Measurements from ENCODE around the gene SAA1. TPM values are rescaled to one million over a fixed set of nuclear protein-coding genes. Genes with fewer than 3 reads are reported as not detected.

Gene SAA1
- polyA plus RNA-seq, 1 donor: not detected

GRCh38 chr11:18310800-18311340 lies 44.8 kb downstream of the SAA1 start:
- WGBS (ENCODE audit: insufficient coverage, low lambda C conversion rate): no CpG with 5 or more reads among the region's 6 CpGs
- Histone ChIP-seq H3K4me1 (ENCODE audit: control insufficient read depth, insufficient read depth, low read length) (no peaks in the 10 kb centered on the region), H3K27ac (ENCODE audit: low read length) (no peak overlapping the region), H3K36me3 (ENCODE audit: control insufficient read depth, insufficient read depth, low read length) (peaks cover 44% of the 10 kb centered on the region), H3K4me3 (ENCODE audit: low read length) (no peak overlapping the region), H3K9me3 (ENCODE audit: control insufficient read depth, low read depth, low read length) (no peaks in the 10 kb centered on the region), H3K27me3 (ENCODE audit: control insufficient read depth, insufficient read depth, low read length) (no peaks in the 10 kb centered on the region)
- DNase-seq: peak in 1 of 2 donors; percentile 36

- no peak for DNase-seq
- H3K4me1 ChIP-seq (ENCODE audit: control insufficient read depth, insufficient read depth, low read length): no peaks in the 10 kb centered on the region
- no CpG with 5 or more reads among the region's 3 CpGs for WGBS (ENCODE audit: insufficient coverage, low lambda C conversion rate)
- no peak overlapping the region for H3K4me3 ChIP-seq (ENCODE audit: low read length)
- no peaks in the 10 kb centered on the region for H3K9me3 ChIP-seq (ENCODE audit: control insufficient read depth, low read depth, low read length)
- peaks cover 36% of the 10 kb centered on the region for H3K36me3 ChIP-seq (ENCODE audit: control insufficient read depth, insufficient read depth, low read length)
- no peak overlapping the region for H3K27ac ChIP-seq (ENCODE audit: low read length)
- H3K27me3 ChIP-seq (ENCODE audit: control insufficient read depth, insufficient read depth, low read length): no peaks in the 10 kb centered on the region
Observed at GRCh38 chr11:18312012-18312411, 45.9 kb downstream of the SAA1 start.

GRCh38 chr11:18312663-18313420 lies 46.8 kb downstream of the SAA1 start:
- peak; percentile 23 to 65 for DNase-seq
- H3K9me3 ChIP-seq (ENCODE audit: control insufficient read depth, low read depth, low read length): no peaks in the 10 kb centered on the region
- no peak overlapping the region for H3K27ac ChIP-seq (ENCODE audit: low read length)
- H3K4me3 ChIP-seq (ENCODE audit: low read length): no peak overlapping the region
- no CpG with 5 or more reads among the region's 2 CpGs for WGBS (ENCODE audit: insufficient coverage, low lambda C conversion rate)
- no peaks in the 10 kb centered on the region for H3K27me3 ChIP-seq (ENCODE audit: control insufficient read depth, insufficient read depth, low read length)
- peaks cover 36% of the 10 kb centered on the region for H3K36me3 ChIP-seq (ENCODE audit: control insufficient read depth, insufficient read depth, low read length)
- H3K4me1 ChIP-seq (ENCODE audit: control insufficient read depth, insufficient read depth, low read length): no peaks in the 10 kb centered on the region

- Histone ChIP-seq H3K9me3 (ENCODE audit: control insufficient read depth, low read depth, low read length) (no peaks in the 10 kb centered on the region), H3K4me1 (ENCODE audit: control insufficient read depth, insufficient read depth, low read length) (no peaks in the 10 kb centered on the region), H3K27me3 (ENCODE audit: control insufficient read depth, insufficient read depth, low read length) (no peaks in the 10 kb centered on the region), H3K36me3 (ENCODE audit: control insufficient read depth, insufficient read depth, low read length) (peaks cover 25% of the 10 kb centered on the region), H3K27ac (ENCODE audit: low read length) (no peak overlapping the region), H3K4me3 (ENCODE audit: low read length) (no peak overlapping the region)
- 100% methylated on average over 1 of the region's 10 CpGs for WGBS (ENCODE audit: insufficient coverage, low lambda C conversion rate)
- no peak for DNase-seq
Observed at GRCh38 chr11:18313965-18314763, 48.1 kb downstream of the SAA1 start.

- peaks cover 20% of the 10 kb centered on the region for H3K36me3 ChIP-seq (ENCODE audit: control insufficient read depth, insufficient read depth, low read length)
- no peak overlapping the region for H3K27ac ChIP-seq (ENCODE audit: low read length)
- H3K9me3 ChIP-seq (ENCODE audit: control insufficient read depth, low read depth, low read length): no peaks in the 10 kb centered on the region
- DNase-seq: no peak
- 100% methylated on average over 1 of the region's 9 CpGs for WGBS (ENCODE audit: insufficient coverage, low lambda C conversion rate)
- H3K4me1 ChIP-seq (ENCODE audit: control insufficient read depth, insufficient read depth, low read length): no peaks in the 10 kb centered on the region
- H3K4me3 ChIP-seq (ENCODE audit: low read length): no peak overlapping the region
- no peaks in the 10 kb centered on the region for H3K27me3 ChIP-seq (ENCODE audit: control insufficient read depth, insufficient read depth, low read length)
Observed at GRCh38 chr11:18314784-18315523, 48.9 kb downstream of the SAA1 start.

GRCh38 chr11:18315893-18316292 lies 49.8 kb downstream of the SAA1 start:
- DNase-seq: no peak
- H3K36me3 ChIP-seq (ENCODE audit: control insufficient read depth, insufficient read depth, low read length): peaks cover 11% of the 10 kb centered on the region
- H3K4me3 ChIP-seq (ENCODE audit: low read length): no peak overlapping the region
- no peaks in the 10 kb centered on the region for H3K4me1 ChIP-seq (ENCODE audit: control insufficient read depth, insufficient read depth, low read length)
- H3K27me3 ChIP-seq (ENCODE audit: control insufficient read depth, insufficient read depth, low read length): no peaks in the 10 kb centered on the region
- 100% methylated on average over 1 of the region's 2 CpGs for WGBS (ENCODE audit: insufficient coverage, low lambda C conversion rate)
- no peaks in the 10 kb centered on the region for H3K9me3 ChIP-seq (ENCODE audit: control insufficient read depth, low read depth, low read length)
- H3K27ac ChIP-seq (ENCODE audit: low read length): no peak overlapping the region

GRCh38 chr11:18317551-18317950 lies 51.5 kb downstream of the SAA1 start:
- H3K9me3 ChIP-seq (ENCODE audit: control insufficient read depth, low read depth, low read length): no peaks in the 10 kb centered on the region
- H3K27me3 ChIP-seq (ENCODE audit: control insufficient read depth, insufficient read depth, low read length): no peaks in the 10 kb centered on the region
- no peaks in the 10 kb centered on the region for H3K4me1 ChIP-seq (ENCODE audit: control insufficient read depth, insufficient read depth, low read length)
- no peak overlapping the region for H3K27ac ChIP-seq (ENCODE audit: low read length)
- H3K36me3 ChIP-seq (ENCODE audit: control insufficient read depth, insufficient read depth, low read length): peaks cover 3% of the 10 kb centered on the region
- no CpG with 5 or more reads among the region's 4 CpGs for WGBS (ENCODE audit: insufficient coverage, low lambda C conversion rate)
- peak in 1 of 2 donors; percentile 57 for DNase-seq
- no peak overlapping the region for H3K4me3 ChIP-seq (ENCODE audit: low read length)

Other genes starting within 250 kb of the SAA1 start
- 16.1 TPM for gene TPH1, start 220.0 kb upstream of the SAA1 start, polyA plus RNA-seq
- gene SAAL1, start 160.2 kb upstream of the SAA1 start, polyA plus RNA-seq: 22.7 TPM
- gene MRGPRX3, start 133.7 kb upstream of the SAA1 start, polyA plus RNA-seq: not detected
- gene MRGPRX4, start 93.4 kb upstream of the SAA1 start, polyA plus RNA-seq: not detected
- gene SAA4, start 29.5 kb upstream of the SAA1 start, polyA plus RNA-seq: not detected
- not detected for gene SAA2, start 17.6 kb upstream of the SAA1 start, polyA plus RNA-seq
- 18.2 TPM for gene HPS5, start 55.9 kb downstream of the SAA1 start, polyA plus RNA-seq
- gene GTF2H1, start 56.3 kb downstream of the SAA1 start, polyA plus RNA-seq: 64.5 TPM
- gene LDHA, start 128.3 kb downstream of the SAA1 start, polyA plus RNA-seq: 469 TPM
- gene LDHC, start 146.1 kb downstream of the SAA1 start, polyA plus RNA-seq: 0.09 TPM
- gene LDHAL6A, start 189.6 kb downstream of the SAA1 start, polyA plus RNA-seq: 0.33 TPM

Data from large intestine (tissue), 3 donors.